ENCODE results near the gene ARHGAP30.

DNA sequence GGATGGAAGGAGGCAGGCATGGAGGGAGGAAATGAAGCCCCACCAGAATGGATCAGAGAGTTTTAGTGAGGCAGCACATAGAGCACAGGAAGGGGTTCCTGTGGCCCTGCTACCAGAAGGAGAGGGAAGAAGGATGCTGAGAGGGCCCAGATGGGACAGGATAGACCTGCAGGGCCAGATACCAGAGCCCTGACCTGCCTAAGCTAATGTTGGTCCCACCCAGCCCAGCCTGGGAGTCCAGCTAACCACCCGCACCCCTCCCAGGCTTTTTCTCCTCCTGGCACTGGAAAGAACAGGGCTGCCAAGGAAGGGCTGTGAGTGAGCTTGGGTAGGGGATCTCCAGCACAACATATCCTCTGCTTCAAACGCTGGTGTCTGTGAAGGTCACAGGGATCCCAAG is 12.8 kb upstream of the ARHGAP30 start:
- TF ChIP-seq, protein P1, sequence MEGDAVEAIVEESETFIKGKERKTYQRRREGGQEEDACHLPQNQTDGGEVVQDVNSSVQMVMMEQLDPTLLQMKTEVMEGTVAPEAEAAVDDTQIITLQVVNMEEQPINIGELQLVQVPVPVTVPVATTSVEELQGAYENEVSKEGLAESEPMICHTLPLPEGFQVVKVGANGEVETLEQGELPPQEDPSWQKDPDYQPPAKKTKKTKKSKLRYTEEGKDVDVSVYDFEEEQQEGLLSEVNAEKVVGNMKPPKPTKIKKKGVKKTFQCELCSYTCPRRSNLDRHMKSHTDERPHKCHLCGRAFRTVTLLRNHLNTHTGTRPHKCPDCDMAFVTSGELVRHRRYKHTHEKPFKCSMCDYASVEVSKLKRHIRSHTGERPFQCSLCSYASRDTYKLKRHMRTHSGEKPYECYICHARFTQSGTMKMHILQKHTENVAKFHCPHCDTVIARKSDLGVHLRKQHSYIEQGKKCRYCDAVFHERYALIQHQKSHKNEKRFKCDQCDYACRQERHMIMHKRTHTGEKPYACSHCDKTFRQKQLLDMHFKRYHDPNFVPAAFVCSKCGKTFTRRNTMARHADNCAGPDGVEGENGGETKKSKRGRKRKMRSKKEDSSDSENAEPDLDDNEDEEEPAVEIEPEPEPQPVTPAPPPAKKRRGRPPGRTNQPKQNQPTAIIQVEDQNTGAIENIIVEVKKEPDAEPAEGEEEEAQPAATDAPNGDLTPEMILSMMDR (IDR thresholded peaks at IDR 0.05) = no peak
- no peak for TF ChIP-seq SIN3A (IDR thresholded peaks at IDR 0.05; ENCODE audit: borderline replicate concordance, insufficient read depth, low read depth, low read length)

Measured in Panc1 (cell line).